HepG2 (cell line): ENCODE results near the gene DAD1. TPM values are rescaled to one million over a fixed set of nuclear protein-coding genes. Genes with fewer than 3 reads are reported as not detected.

ENCODE experiments used
- CEBPB ChIP-seq: IDR thresholded peaks from 2 replicates; pipeline ENCODE4 v1.6.1; 2011; ENCODE audit warnings: low read depth, low read length, improper control_type of control experiment, borderline replicate concordance
- CHD4 ChIP-seq: fragments of 200-600 bp; sonication (generic); IDR thresholded peaks from 2 replicates; pipeline ENCODE4 v1.7.0; 2017; ENCODE audit warnings: mild to moderate bottlenecking, low read length, borderline replicate concordance
- GPN1 ChIP-seq: sonication (generic); formaldehyde crosslinking; IDR thresholded peaks from 2 replicates; pipeline ENCODE4 v1.5.1; 2020; ENCODE audit warnings: missing genetic modification reagents, borderline replicate concordance
- HIVEP1 ChIP-seq: sonication (generic); formaldehyde crosslinking; IDR thresholded peaks from 2 replicates; pipeline ENCODE4 v1.4.0; 2020; ENCODE audit warnings: mild to moderate bottlenecking, missing genetic modification reagents
- HMG20A ChIP-seq: IDR thresholded peaks from 2 replicates; pipeline ENCODE4 v1.6.1; 2016; ENCODE audit warnings: borderline replicate concordance
- HMG20B ChIP-seq: conservative IDR thresholded peaks from 2 replicates; pipeline ENCODE4 v1.6.1; 2016; ENCODE audit warnings: missing genetic modification reagents, missing compliant biosample characterization
- MYNN ChIP-seq: sonication (generic); formaldehyde crosslinking; IDR thresholded peaks from 2 replicates; pipeline ENCODE4 v1.4.0; 2020; ENCODE audit warnings: mild to moderate bottlenecking, low read depth, missing genetic modification reagents
- PPARG ChIP-seq: conservative IDR thresholded peaks from 2 replicates; pipeline ENCODE4 v1.6.1; 2016; ENCODE audit warnings: missing biosample characterization, missing genetic modification reagents
- RARA ChIP-seq: IDR thresholded peaks from 2 replicates; pipeline ENCODE4 v1.6.1; 2016; ENCODE audit warnings: missing genetic modification reagents, missing compliant biosample characterization
- REXO4 ChIP-seq: sonication (generic); formaldehyde crosslinking; IDR thresholded peaks from 2 replicates; pipeline ENCODE4 v1.8.0; 2022; ENCODE audit warnings: missing genetic modification reagents, mild to moderate bottlenecking, borderline replicate concordance
- TEAD2 ChIP-seq: sonication (generic); formaldehyde crosslinking; IDR thresholded peaks from 2 replicates; pipeline ENCODE4 v1.9.0; 2021; ENCODE audit warnings: missing genetic modification reagents
- XBP1 ChIP-seq: sonication (generic); formaldehyde crosslinking; IDR thresholded peaks from 2 replicates; pipeline ENCODE4 v1.5.0; 2020; ENCODE audit warnings: missing genetic modification reagents
- ZFP62 ChIP-seq: sonication (generic); formaldehyde crosslinking; IDR thresholded peaks from 2 replicates; pipeline ENCODE4 v1.4.0; 2020; ENCODE audit warnings: missing genetic modification reagents
- ZNF235 ChIP-seq: sonication (generic); formaldehyde crosslinking; IDR thresholded peaks from 2 replicates; pipeline ENCODE4 v1.8.1; 2023; ENCODE audit warnings: mild to moderate bottlenecking, missing genetic modification reagents, borderline replicate concordance
- ZNF629 ChIP-seq: sonication (generic); formaldehyde crosslinking; conservative IDR thresholded peaks from 2 replicates; pipeline ENCODE4 v1.5.0; 2020; ENCODE audit warnings: missing genetic modification reagents
- ZNF749 ChIP-seq: sonication (generic); formaldehyde crosslinking; IDR thresholded peaks from 2 replicates; pipeline ENCODE4 v1.8.0; 2022; ENCODE audit warnings: mild to moderate bottlenecking, missing genetic modification reagents, moderate library complexity, borderline replicate concordance
- ZNF83 ChIP-seq: sonication (generic); formaldehyde crosslinking; IDR thresholded peaks from 2 replicates; pipeline ENCODE4 v1.4.0; 2020; ENCODE audit warnings: missing genetic modification reagents, mild to moderate bottlenecking, borderline replicate concordance
- polyA plus RNA-seq, 8 experiments: library from polyadenylated mRNA; depleted of rRNA in 3 of 8; stranded (reverse) in 7 of 8; unstranded in 1 of 8; fragments of >200 nt; fragmentation: Illumina TruSeq in 4 of 8; extraction: Trizol in 4 of 8; gene quantifications; 2 replicates each; pipeline versions ENCODE4 v1.2.1 to v1.2.3, GENCODE V29; 2011 to 2016; ENCODE audit warnings: low read depth in 4 of 8, missing spikeins in 1 of 8, mixed read lengths in 1 of 8; ENCODE audit not compliant: insufficient read depth in 1 of 8
- total RNA-seq, 5 experiments: library from RNA; depleted of rRNA; stranded (reverse); fragments of >200 nt; fragmentation: Illumina TruSeq; extraction: Trizol; gene quantifications; 2 replicates each; pipeline ENCODE4 v1.2.3, GENCODE V29; 2016; ENCODE audit warnings: low read depth in 1 of 5
- TF ChIP-seq, protein P1 (sequence below): IDR thresholded peaks from 2 replicates; pipeline ENCODE4 v1.6.1; 2016; ENCODE audit warnings: missing biosample characterization, missing genetic modification reagents, low read depth
- TF ChIP-seq, protein P2 (sequence below): IDR thresholded peaks from 2 replicates; pipeline ENCODE4 v1.6.1; 2016; ENCODE audit warnings: missing genetic modification reagents, missing compliant biosample characterization
- TF ChIP-seq, protein P3 (sequence below): sonication (generic); formaldehyde crosslinking; IDR thresholded peaks from 2 replicates; pipeline ENCODE4 v1.5.1; 2020; ENCODE audit warnings: mild to moderate bottlenecking, moderate library complexity, missing genetic modification reagents
- TF ChIP-seq, protein P4 (sequence below): fragments of 450-650 bp; IDR thresholded peaks from 2 replicates; pipeline ENCODE4 v1.6.1; 2017; ENCODE audit warnings: mild to moderate bottlenecking
- TF ChIP-seq, protein P5 (sequence below): sonication (generic); formaldehyde crosslinking; IDR thresholded peaks from 2 replicates; pipeline ENCODE4 v1.4.0; 2020; ENCODE audit warnings: mild to moderate bottlenecking, missing genetic modification reagents

Gene DAD1
- total and polyA plus RNA-seq, 2 of the 13 experiments (the other 11 are each of a cell fraction or from before 2014, with no cell fraction given), result 558 to 626 TPM

DNA sequence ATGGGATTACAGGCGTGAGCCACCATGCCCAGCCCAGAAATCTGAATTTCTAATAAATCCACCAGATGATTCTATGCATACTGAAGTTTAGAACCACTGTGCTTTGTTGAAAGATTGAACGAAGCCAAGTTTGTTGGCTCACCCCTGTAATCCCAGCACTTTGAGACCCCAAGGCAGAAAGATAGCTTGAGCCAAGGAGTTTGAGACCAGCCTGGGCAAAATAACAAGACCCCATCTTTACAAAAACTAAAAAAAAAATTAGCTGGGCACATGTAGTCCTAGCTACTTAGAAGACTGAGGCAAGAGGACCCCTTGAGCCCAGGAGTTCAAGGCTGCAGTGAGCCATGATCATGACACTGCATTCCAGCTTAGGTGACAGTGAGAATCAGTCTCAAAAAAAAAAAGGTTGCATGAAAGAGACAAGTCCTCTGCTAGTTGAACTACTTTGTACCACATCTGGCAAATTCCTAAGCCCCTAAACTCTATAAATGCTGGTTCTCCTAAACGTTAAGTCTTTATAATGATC is 7.4 kb upstream of the DAD1 start (continued):
- TF ChIP-seq, protein P1, sequence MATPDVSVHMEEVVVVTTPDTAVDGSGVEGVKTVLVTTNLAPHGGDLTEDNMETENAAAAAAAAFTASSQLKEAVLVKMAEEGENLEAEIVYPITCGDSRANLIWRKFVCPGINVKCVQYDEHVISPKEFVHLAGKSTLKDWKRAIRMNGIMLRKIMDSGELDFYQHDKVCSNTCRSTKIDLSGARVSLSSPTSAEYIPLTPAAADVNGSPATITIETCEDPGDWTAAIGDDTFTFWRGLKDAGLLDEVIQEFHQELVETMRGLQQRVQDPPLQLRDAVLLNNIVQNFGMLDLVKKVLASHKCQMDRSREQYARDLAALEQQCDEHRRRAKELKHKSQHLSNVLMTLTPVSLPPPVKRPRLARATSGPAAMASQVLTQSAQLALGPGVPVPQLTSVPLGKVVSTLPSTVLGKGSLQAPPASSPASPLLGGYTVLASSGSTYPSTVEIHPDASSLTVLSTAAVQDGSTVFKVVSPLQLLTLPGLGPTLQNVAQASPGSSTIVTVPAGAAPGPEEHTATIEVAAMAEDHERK (CRISPR knock-in tag), result no peak
- TF ChIP-seq, protein P2, sequence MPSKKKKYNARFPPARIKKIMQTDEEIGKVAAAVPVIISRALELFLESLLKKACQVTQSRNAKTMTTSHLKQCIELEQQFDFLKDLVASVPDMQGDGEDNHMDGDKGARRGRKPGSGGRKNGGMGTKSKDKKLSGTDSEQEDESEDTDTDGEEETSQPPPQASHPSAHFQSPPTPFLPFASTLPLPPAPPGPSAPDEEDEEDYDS (CRISPR knock-in tag), result no peak
- no peak for TF ChIP-seq ZFP62 (CRISPR knock-in tag)
- TF ChIP-seq HIVEP1 (CRISPR knock-in tag), result 0 out of 2 replicates have a peak, but pooled peaks have one; percentile 12
- TF ChIP-seq ZNF235, result 0 out of 2 replicates have a peak, but pooled peaks have one; percentile 43
- no peak for TF ChIP-seq MYNN (CRISPR knock-in tag)
- no peak for TF ChIP-seq HMG20B (CRISPR knock-in tag)
- TF ChIP-seq TEAD2 (CRISPR knock-in tag), result no peak
- TF ChIP-seq GPN1, result no peak
- no peak for TF ChIP-seq PPARG (CRISPR knock-in tag)
- no peak for TF ChIP-seq CHD4
- TF ChIP-seq, protein P3, sequence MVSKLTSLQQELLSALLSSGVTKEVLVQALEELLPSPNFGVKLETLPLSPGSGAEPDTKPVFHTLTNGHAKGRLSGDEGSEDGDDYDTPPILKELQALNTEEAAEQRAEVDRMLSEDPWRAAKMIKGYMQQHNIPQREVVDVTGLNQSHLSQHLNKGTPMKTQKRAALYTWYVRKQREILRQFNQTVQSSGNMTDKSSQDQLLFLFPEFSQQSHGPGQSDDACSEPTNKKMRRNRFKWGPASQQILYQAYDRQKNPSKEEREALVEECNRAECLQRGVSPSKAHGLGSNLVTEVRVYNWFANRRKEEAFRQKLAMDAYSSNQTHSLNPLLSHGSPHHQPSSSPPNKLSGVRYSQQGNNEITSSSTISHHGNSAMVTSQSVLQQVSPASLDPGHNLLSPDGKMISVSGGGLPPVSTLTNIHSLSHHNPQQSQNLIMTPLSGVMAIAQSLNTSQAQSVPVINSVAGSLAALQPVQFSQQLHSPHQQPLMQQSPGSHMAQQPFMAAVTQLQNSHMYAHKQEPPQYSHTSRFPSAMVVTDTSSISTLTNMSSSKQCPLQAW (CRISPR knock-in tag), result no peak
- no peak for TF ChIP-seq ZNF83 (CRISPR knock-in tag)
- peak; percentile 56 for TF ChIP-seq ZNF629
- TF ChIP-seq XBP1 (CRISPR knock-in tag), result no peak
- TF ChIP-seq ZNF749, result 0 out of 2 replicates have a peak, but pooled peaks have one; percentile 33
- TF ChIP-seq CEBPB, result no peak
- TF ChIP-seq, protein P4, sequence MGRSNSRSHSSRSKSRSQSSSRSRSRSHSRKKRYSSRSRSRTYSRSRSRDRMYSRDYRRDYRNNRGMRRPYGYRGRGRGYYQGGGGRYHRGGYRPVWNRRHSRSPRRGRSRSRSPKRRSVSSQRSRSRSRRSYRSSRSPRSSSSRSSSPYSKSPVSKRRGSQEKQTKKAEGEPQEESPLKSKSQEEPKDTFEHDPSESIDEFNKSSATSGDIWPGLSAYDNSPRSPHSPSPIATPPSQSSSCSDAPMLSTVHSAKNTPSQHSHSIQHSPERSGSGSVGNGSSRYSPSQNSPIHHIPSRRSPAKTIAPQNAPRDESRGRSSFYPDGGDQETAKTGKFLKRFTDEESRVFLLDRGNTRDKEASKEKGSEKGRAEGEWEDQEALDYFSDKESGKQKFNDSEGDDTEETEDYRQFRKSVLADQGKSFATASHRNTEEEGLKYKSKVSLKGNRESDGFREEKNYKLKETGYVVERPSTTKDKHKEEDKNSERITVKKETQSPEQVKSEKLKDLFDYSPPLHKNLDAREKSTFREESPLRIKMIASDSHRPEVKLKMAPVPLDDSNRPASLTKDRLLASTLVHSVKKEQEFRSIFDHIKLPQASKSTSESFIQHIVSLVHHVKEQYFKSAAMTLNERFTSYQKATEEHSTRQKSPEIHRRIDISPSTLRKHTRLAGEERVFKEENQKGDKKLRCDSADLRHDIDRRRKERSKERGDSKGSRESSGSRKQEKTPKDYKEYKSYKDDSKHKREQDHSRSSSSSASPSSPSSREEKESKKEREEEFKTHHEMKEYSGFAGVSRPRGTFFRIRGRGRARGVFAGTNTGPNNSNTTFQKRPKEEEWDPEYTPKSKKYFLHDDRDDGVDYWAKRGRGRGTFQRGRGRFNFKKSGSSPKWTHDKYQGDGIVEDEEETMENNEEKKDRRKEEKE, result no peak
- TF ChIP-seq, protein P5, sequence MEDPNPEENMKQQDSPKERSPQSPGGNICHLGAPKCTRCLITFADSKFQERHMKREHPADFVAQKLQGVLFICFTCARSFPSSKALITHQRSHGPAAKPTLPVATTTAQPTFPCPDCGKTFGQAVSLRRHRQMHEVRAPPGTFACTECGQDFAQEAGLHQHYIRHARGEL (CRISPR knock-in tag), result 0 out of 2 replicates have a peak, but pooled peaks have one; percentile 51
- TF ChIP-seq RARA (CRISPR knock-in tag), result peak; percentile 17; the same call in 1 of the 2 replicates
- TF ChIP-seq REXO4, result no peak
- no peak for TF ChIP-seq HMG20A (CRISPR knock-in tag)
